T47D (cell line): Measurements from ENCODE around the gene SPATA32.

Source experiments
- DNase-seq, 2 experiments: peaks; one replicate each; pipeline versions ENCODE4 v3.0.0 to v3.0.0-alpha.2; 2011 to 2012; ENCODE audit warnings: low read depth in 1 of 2, low spot score in 1 of 2
- JUND ChIP-seq: IDR thresholded peaks from 2 replicates; pipeline ENCODE4 v1.6.1; 2012; ENCODE audit warnings: low read depth
- in situ Hi-C: cut with HindIII; loops from 2 replicates; pipeline ENCODE4 v1.10.0; 2016; ENCODE audit warnings: low sequenced_read_pairs, low pct_unique_long_range_greater_than_20kb

Gene SPATA32

DNA sequence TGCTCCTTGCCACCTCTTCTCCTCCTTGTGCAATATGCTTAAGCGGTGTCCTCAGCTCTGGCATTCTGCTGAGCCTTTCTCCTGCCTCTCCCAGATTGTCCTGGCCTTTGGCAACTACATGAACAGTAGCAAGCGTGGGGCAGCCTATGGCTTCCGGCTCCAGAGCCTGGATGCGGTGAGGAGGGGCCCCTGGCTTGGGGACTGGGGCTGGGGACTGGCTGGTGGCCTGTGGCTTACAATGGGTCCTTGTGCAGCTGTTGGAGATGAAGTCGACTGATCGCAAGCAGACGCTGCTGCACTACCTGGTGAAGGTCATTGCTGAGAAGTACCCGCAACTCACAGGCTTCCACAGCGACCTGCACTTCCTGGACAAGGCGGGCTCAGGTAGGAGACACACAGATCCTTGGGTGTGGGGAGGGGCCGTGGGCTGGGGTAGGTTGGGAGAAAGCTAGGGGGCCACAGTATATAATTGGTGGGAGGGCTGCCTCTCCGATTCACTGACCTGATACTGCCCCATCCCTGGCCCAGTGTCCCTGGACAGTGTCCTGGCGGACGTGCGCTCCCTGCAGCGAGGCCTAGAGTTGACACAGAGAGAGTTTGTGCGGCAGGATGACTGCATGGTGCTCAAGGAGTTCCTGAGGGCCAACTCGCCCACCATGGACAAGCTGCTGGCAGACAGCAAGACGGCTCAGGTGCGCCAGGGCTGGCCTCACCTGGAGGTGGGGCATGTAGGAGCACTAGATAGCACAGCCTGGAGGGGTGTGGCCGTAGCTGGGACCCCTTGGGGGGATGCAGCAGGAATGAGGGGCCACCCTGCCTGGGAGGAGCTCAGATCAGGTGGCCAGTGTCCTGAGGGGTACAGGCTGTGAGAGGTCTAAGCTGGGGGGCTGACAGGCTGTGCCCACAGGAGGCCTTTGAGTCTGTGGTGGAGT lies 16.9 kb downstream of the SPATA32 start:
- TF ChIP-seq JUND, result no peak
- in situ Hi-C loops, result no loop called here
- no peak for DNase-seq

DNA sequence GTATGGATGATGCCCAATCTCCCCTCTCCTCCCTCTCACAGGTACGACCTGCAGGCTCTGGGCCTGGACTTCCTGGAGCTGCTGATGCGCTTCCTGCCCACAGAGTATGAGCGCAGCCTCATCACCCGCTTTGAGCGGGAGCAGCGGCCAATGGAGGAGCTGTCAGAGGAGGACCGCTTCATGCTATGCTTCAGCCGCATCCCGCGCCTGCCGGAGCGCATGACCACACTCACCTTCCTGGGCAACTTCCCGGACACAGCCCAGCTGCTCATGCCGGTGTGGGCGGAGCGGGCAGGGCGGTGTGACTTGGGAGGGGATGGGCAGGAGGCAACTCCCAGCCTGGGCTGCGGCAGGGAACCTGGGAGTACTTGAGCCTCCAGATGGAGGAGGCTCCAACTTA lies 18.1 kb downstream of the SPATA32 start:
- no peak for TF ChIP-seq JUND
- in situ Hi-C loops, result no loop called here
- no peak for DNase-seq

DNA sequence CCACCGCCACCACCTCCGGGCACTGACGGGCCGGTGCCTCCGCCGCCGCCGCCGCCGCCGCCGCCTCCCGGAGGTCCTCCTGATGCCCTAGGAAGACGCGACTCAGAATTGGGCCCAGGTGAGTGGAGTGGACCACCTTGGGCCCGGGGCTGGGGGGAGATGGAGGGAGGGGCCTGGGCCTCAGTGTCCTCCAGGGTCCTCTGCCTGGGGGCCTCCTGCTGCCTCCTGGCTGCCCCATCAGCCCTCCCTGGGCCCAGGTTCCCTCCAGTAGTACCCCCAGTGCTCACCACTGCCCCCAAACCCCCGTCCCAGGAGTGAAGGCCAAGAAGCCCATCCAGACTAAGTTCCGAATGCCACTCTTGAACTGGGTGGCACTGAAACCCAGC lies 19.9 kb downstream of the SPATA32 start:
- in situ Hi-C loops, result no loop called here

DNA sequence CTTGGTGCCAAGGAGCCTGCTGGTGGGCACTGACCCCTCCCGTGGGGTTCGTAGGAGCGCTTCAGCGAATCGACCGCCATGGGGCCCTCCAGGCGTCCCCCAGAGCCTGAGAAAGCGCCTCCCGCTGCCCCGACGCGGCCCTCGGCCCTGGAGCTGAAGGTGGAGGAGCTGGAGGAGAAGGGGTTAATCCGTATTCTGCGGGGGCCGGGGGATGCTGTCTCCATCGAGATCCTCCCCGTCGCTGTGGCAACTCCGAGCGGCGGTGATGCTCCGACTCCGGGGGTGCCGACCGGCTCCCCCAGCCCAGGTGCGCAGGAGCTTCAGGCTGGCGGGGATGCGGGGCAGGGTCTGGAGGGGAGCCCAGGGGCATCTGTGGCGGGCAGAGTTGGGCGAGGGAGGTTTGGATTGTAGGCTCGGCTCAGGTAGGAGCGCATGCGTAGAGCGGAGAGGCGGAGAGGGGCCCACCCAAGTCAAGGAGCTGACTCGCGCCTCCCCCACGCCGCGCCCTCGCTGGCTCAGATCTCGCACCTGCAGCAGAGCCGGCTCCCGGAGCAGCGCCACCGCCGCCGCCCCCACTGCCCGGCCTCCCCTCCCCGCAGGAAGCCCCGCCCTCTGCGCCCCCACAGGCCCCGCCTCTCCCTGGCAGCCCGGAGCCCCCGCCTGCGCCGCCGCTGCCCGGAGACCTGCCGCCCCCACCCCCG lies 20.4 kb downstream of the SPATA32 start:
- in situ Hi-C loops, result no loop called here
- TF ChIP-seq JUND, result no peak
- no peak for DNase-seq

More for the DNA sequence above, 19.9 kb downstream of the SPATA32 start:
- no peak for TF ChIP-seq JUND
- DNase-seq, result no peak

DNA sequence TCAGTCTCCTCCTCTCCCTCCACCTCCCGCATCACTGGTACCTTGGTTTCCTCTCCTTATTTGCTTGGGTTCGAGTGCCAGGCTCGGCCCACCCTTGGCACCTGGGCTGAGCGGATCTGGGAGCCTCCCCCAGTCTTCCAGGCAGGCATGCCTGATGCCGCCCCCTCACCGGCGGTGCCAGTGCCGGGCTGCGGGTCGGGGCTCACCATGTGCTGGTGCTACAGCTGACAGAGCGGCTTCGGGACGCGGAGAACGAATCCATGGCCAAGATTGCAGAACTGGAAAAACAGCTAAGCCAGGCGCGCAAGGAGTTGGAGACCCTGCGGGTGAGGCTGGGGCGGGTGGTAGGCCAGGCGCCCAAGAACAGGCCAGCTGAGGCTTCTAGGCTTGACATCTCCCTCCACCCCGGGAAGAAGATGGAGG lies 21.0 kb downstream of the SPATA32 start:
- no peak for TF ChIP-seq JUND
- in situ Hi-C loops, result no loop called here
- no peak for DNase-seq

DNA sequence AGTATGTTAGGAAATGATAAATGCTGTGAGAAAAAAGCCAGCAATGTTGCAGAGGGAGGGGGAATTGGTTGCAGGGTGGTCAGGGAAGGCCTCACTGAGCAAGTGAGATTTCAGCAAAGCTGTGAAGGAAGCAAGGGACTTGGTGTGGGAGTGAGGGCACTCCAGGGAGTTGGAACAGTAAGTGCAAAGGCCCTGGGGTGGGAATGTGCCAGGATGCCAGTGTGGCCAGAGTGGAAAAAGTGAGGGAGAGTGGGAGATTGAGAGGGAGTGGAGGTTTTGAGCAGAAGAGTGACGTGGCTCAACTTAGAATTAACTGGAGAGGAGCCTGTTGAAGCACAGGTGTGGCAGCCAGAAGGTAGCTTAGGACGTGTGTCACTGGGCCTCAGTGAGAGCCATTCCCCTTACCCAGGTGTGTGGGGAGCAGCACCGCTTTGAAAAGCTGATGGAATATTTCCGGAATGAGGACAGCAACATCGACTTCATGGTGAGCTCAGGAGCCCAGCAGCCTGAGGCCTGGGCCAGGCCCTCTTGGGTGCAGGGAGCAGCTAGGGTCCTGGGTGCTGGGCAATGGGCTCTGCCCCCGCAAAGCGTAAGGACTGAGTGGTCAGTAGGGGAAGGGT lies 23.6 kb downstream of the SPATA32 start:
- in situ Hi-C loops, result no loop called here
- DNase-seq, result no peak
- no peak for TF ChIP-seq JUND

DNA sequence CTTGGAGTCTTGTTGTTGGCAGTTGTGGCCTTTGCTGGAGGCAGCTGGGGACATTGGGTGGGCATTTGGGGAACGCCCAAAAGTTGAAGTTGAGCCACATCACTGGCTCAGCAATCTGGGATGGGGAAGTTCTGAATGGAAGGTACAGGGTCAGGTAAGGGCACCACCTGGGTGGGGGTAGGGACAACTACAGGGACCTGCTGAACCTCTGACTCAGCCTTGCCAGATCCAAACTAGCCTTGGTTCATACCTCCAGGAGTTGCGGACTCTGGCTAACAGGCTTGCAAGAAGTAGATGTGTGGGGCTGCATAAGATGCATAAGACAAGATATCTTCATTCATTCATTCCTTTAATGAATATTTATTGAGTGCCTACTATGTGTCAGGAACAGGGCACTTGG lies 24.2 kb downstream of the SPATA32 start:
- TF ChIP-seq JUND, result no peak
- no peak for DNase-seq
- in situ Hi-C loops, result no loop called here

DNA sequence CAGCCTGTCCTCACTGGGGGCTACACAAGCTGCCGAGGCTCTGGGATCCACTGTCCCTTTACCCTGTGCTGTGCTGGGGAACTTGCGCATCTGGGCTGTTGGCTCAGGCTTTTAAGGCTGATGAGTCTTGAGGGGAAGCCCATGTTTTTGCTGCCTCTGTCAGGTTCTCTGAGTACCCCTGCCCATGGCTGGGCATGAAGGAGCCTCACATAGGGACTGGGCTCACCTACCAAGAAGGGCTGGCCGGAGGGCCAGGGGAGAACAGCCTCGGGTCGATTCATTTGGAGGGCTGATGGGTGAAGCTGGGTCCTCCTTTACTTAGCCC lies 25.6 kb downstream of the SPATA32 start:
- in situ Hi-C loops, result no loop called here
- TF ChIP-seq JUND, result no peak
- DNase-seq, result no peak

DNA sequence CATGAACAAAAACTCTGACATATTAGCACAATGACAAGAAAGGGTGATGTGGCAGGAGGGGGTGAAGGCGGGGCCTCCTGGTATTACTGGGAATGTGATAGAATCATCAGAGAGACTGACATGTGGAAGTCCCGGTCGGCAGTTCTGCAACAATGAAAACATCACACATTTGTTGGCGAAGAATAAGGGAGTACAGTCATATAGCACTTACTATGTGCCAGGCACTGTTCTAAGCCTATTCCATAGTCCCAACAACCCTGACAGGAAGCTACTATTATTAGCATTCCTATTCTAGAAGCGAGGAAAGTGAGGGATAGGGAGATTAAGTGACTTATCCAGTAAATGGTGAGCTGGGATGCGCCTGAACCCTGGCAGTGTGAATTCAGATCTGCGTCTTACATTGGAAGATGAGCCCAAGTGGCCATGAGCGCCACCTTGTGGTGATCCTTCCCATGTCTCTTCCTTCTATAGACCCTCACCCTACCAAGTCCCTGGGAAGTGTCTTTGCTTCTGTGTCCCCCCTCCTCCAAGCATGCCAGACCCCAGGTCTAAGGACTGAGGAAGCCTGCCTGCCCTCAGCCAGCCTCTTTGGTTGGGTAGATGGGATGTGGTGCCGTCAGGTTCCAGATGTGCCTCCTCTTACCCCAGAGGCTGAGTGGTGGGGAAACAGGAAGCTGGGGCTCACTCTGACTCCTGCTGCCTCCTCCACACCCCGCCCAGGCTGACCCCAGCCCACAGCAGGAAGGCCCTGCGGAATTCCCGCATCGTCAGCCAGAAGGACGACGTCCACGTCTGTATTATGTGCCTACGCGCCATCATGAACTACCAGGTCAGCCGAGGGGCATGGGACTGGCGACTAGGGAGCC lies 26.2 kb downstream of the SPATA32 start:
- in situ Hi-C loops, result no loop called here
- no peak for TF ChIP-seq JUND
- peak; percentile 84 to 88 for DNase-seq

DNA sequence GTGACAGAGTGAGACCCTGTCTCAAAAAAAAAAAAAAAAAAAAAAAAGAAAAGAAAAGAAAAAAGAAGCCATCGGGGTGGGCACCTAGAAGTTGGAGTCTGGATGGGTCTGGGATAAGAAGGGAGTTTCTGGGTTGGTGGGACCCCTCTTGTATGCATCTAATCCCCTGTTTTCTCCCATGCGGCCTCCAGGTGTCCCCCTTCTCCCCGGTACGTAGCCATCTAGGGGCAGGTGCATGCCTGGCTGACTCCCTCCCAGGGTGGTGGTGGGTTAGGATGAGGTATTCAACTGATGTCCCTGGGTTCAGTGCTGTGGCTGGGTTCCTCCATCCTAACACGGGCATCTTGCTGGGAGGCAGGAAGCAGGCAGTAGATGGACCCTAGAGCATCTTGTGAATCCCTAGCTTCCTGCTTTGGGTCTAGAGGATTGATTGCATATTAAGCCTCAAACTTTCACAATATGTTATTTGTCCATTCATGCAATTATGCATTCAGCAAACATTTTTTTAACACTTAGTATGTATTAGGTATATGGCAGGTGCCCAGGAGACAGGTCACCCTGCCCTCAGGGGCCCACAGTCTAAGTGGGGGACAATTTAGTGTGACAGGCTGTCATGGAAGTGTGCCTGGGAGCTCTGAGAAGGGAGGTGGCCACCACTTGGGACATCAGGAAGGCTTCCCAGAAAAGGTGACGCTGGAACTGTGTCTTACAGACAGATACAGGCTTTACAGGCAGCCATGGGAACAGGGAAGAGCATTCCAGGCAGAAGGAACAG lies 27.1 kb downstream of the SPATA32 start:
- peak in 1 of 2 experiments; percentile 41 for DNase-seq
- in situ Hi-C loops, result no loop called here
- no peak for TF ChIP-seq JUND

DNA sequence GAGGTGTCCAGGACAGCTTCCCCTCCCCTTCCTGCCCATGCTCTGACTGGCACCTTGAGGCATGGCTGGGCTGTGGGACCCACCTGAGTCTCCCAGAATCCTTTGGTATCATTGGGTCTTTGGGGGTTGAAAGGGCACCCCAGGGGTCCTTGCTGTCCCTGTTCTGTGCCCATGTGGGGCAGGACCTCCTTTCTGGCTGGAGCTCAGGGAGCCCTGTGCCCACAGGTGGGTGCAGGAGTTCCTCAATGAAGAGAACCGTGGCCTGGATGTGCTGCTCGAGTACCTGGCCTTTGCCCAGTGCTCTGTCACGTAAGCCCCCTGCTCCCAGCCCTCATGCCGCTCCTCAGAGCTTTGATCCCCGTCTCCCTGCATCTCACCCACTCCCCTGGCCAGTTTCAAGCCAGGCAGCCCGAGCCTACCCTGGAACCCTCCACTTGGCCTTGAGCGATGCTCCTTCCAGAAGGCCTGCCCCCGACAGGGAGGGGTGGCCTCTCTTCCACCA lies 28.4 kb downstream of the SPATA32 start:
- no peak for DNase-seq
- TF ChIP-seq JUND, result no peak
- in situ Hi-C loops, result no loop called here
